OCI-LY7 (cell line): ENCODE measurements around the gene TMEM151A. TPM values are rescaled to one million over a fixed set of nuclear protein-coding genes. Genes with fewer than 3 reads are reported as not detected.
A peak's percentile ranks its signal among the peaks of the same experiment; 100 is the strongest.

Source experiments
- BruUV-seq: library from RNA; stranded (reverse); fragments of 400-500 nt; replicated peaks from 2 replicates; lab custom pipeline; 2021; lab: Mats Ljungman, UMichigan
- CTCF ChIA-PET: fragments of 300-600 bp; sonication (Branson Sonifier 250); formaldehyde crosslinking; loops from one replicate; lab custom pipeline; 2022; ENCODE audit warnings: antibody characterized with exemption; ENCODE audit not compliant: unreplicated experiment; lab: Charles Lee
- POLR2A ChIA-PET: fragments of 300-600 bp; sonication (Branson Sonifier 250); formaldehyde crosslinking; loops from one replicate; lab custom pipeline; 2022; ENCODE audit warnings: antibody characterized with exemption; lab: Charles Lee
- DNase-seq: peaks from one replicate; pipeline ENCODE4 v3.0.0-alpha.2; 2015; ENCODE audit warnings: low spot score
- H2AFZ ChIP-seq: fragments of 200-600 bp; sonication (generic), shearing (Covaris generic); 2 replicates; pipeline ENCODE4 v1.6.1; 2014; ENCODE audit warnings: mild to moderate bottlenecking, antibody characterized with exemption, low read length, moderate library complexity
- H3K27ac ChIP-seq: fragments of 200-600 bp; sonication (generic); 2 replicates; pipeline ENCODE4 v1.5.1; 2014; ENCODE audit warnings: mixed run types, low read depth, mild to moderate bottlenecking, moderate library complexity, low read length, inconsistent platforms; ENCODE audit not compliant: poor library complexity, severe bottlenecking
- H3K36me3 ChIP-seq: fragments of 200-600 bp; sonication (generic); 2 replicates; pipeline ENCODE4 v1.6.1; 2014; ENCODE audit warnings: mild to moderate bottlenecking, antibody characterized with exemption, low read length, moderate library complexity, mixed read lengths; ENCODE audit not compliant: insufficient read depth
- H3K4me1 ChIP-seq: fragments of 200-600 bp; sonication (generic); 2 replicates; pipeline ENCODE4 v1.5.1; 2014; ENCODE audit warnings: mild to moderate bottlenecking, low read length; ENCODE audit not compliant: insufficient read depth, poor library complexity, severe bottlenecking
- H3K4me2 ChIP-seq: fragments of 200-600 bp; sonication (generic); 2 replicates; pipeline ENCODE4 v1.6.1; 2014; ENCODE audit warnings: mild to moderate bottlenecking, low read length
- H3K4me3 ChIP-seq: fragments of 200-600 bp; sonication (generic); 2 replicates; pipeline ENCODE4 v1.5.1; 2014; ENCODE audit warnings: mild to moderate bottlenecking, low read depth, low read length; ENCODE audit not compliant: poor library complexity, severe bottlenecking
- H3K79me2 ChIP-seq: fragments of 200-600 bp; sonication (generic); 2 replicates; pipeline ENCODE4 v1.6.1; 2016; ENCODE audit warnings: low read depth, mild to moderate bottlenecking, low read length, moderate library complexity, mixed read lengths; ENCODE audit not compliant: insufficient read depth
- H3K9me2 ChIP-seq: fragments of 200-600 bp; sonication (generic); 2 replicates; pipeline ENCODE4 v1.6.1; 2016; ENCODE audit warnings: mild to moderate bottlenecking, low read length, mixed read lengths; ENCODE audit not compliant: insufficient read depth
- H3K9me3 ChIP-seq: fragments of 200-600 bp; sonication (generic); 2 replicates; pipeline ENCODE4 v1.6.1; 2014; ENCODE audit warnings: mild to moderate bottlenecking, mixed run types, low read length, mixed read lengths
- H4K20me1 ChIP-seq: fragments of 200-600 bp; sonication (generic); 2 replicates; pipeline ENCODE4 v1.6.1; 2014; ENCODE audit warnings: mild to moderate bottlenecking, antibody characterized with exemption, low read length, moderate library complexity, mixed read lengths; ENCODE audit not compliant: insufficient read depth
- EZH2phosphoT487 ChIP-seq: fragments of 200-600 bp; sonication (generic); IDR thresholded peaks from 2 replicates; pipeline ENCODE4 v1.6.1; 2018; ENCODE audit warnings: low read depth, borderline replicate concordance, mild to moderate bottlenecking, mixed run types, antibody characterized with exemption, low read length, moderate library complexity, mixed read lengths
- intact Hi-C: fragments of 100-400 bp; cut with micrococcal nuclease; formaldehyde crosslinking; loops from one replicate; pipeline ENCODE4 v1.10.0; 2022; ENCODE audit not compliant: unreplicated experiment
- total RNA-seq, 2 experiments: library from RNA; depleted of rRNA in 1 of 2; stranded (reverse); fragments of >200 nt in 1 of 2; shearing (Covaris generic) in 1 of 2; gene quantifications; 2 replicates each; pipeline ENCODE4 v1.2.3, GENCODE V29; 2014 to 2022
- TF ChIP-seq, protein P1 (sequence below): fragments of 200-600 bp; sonication (generic); conservative IDR thresholded peaks from 2 replicates; pipeline ENCODE4 v1.5.1; 2014; ENCODE audit warnings: mild to moderate bottlenecking, antibody characterized with exemption, low read length, moderate library complexity, mixed read lengths

The TMEM151A gene
- total RNA-seq, 2 experiments from 2014 or later: not detected

DNA sequence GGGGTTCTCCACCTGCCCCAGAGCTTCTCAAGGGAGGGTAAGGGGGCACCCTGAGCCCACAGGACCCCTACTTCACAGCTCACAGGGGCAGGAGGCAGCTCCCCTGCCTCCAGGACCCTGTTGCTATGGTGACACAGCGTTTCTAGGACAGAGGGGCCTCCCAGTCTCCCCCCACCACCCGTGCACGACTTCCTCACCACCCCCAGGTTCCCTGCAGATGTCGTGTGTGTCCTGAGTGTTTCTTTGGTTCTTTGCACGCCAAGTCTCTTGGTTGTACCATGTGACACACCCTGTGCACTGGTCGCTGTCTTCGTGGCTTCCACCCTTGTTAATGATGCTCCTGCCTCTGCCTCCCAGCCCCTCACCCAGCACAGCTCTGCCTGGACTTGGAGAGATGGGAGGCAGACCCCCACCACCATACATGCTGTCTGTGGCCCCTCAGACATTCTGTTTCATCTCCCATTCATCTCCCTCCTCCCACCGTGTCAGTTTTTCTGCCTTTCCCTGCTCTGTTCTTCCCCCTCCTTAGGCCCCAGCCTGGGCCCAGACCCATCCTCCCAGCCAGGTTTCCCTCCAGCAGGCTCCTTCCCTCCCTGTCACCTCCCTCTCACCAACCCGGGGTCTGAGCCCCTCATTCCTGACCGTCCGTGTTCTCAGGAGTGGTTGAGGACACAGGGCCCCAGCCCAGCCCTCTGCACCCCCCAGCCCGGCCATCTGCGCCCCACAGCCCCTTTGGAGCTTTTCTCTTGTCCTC lies 47.7 kb upstream of the TMEM151A start:
- TF ChIP-seq, protein P1, sequence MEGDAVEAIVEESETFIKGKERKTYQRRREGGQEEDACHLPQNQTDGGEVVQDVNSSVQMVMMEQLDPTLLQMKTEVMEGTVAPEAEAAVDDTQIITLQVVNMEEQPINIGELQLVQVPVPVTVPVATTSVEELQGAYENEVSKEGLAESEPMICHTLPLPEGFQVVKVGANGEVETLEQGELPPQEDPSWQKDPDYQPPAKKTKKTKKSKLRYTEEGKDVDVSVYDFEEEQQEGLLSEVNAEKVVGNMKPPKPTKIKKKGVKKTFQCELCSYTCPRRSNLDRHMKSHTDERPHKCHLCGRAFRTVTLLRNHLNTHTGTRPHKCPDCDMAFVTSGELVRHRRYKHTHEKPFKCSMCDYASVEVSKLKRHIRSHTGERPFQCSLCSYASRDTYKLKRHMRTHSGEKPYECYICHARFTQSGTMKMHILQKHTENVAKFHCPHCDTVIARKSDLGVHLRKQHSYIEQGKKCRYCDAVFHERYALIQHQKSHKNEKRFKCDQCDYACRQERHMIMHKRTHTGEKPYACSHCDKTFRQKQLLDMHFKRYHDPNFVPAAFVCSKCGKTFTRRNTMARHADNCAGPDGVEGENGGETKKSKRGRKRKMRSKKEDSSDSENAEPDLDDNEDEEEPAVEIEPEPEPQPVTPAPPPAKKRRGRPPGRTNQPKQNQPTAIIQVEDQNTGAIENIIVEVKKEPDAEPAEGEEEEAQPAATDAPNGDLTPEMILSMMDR: no peak
- no peak for TF ChIP-seq EZH2phosphoT487
- TSS peak; percentile 55 for BruUV-seq
- Histone ChIP-seq H4K20me1 (no peaks in the 10 kb centered on the region), H3K4me2 (no peak overlapping the region), H2AFZ (no peak overlapping the region), H3K36me3 (no peaks in the 10 kb centered on the region), H3K79me2 (no peaks in the 10 kb centered on the region), H3K4me3 (no peak overlapping the region), H3K27ac (no peak overlapping the region), H3K9me2 (no peaks in the 10 kb centered on the region), H3K4me1 (no peaks in the 10 kb centered on the region), H3K9me3 (no peaks in the 10 kb centered on the region)
- ChIA-PET CTCF (no interaction called here), POLR2A (interaction anchor here (0.6 kb wide), 1 partner anchor 9 kb away, joined by 4 read pairs; no protein-coding TSS in a partner anchor)
- intact Hi-C loops: no loop called here
- no peak for DNase-seq

DNA sequence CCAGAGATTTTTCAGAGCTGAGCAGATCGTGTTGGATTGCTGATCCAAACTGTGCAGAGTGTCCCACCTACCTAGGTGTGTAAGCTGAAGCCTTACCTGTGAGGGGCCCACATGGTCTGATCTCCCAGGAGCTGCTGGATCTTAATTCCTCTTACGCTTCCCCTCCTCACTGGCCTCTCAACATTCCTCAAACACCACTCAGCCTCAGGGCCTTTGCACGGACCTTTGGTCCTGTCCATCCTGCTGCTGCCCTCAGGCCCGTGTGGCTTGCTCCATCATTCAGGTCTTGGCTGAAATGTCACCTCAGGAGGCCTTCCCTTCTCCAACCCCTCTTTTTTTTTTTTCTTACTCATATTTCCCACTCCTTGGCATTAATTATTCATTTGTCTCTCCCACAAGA lies 44.4 kb upstream of the TMEM151A start:
- Histone ChIP-seq H3K9me2 (no peaks in the 10 kb centered on the region), H4K20me1 (no peaks in the 10 kb centered on the region), H3K4me3 (no peak overlapping the region), H3K4me1 (no peaks in the 10 kb centered on the region), H3K27ac (no peak overlapping the region), H3K36me3 (no peaks in the 10 kb centered on the region), H2AFZ (no peak overlapping the region), H3K9me3 (no peaks in the 10 kb centered on the region), H3K4me2 (no peak overlapping the region), H3K79me2 (no peaks in the 10 kb centered on the region)
- POLR2A ChIA-PET: no interaction called here
- DNase-seq: no peak
- no TSS peak for BruUV-seq
- no peak for TF ChIP-seq EZH2phosphoT487
- TF ChIP-seq, protein P1: no peak
- CTCF ChIA-PET: no interaction called here
- intact Hi-C loops: no loop called here

DNA sequence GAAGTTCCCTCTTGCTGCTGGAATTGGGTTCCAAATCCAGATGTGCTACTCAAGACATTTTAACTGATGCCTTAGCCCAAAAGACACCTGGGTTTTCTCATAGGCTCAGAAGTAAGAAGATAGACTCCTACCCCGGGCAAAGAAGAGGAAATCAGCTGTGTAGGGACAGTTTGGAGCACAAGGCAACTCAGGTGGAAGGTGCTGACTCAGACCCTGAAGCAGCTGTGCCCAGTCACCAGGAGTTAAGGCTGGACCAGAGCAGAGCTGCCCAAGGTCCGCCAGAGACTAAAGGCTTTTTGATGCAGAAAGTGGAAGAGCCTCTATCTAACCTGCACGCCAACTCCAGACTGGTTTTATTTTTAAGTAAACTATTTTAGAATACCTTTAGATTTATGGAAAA lies 43.9 kb upstream of the TMEM151A start:
- TF ChIP-seq, protein P1: no peak
- no peak for TF ChIP-seq EZH2phosphoT487
- no peak overlapping the region for H3K4me2 ChIP-seq
- H4K20me1 ChIP-seq: no peaks in the 10 kb centered on the region
- no peaks in the 10 kb centered on the region for H3K9me2 ChIP-seq
- H3K9me3 ChIP-seq: no peaks in the 10 kb centered on the region
- no peaks in the 10 kb centered on the region for H3K36me3 ChIP-seq
- intact Hi-C loops: no loop called here
- H2AFZ ChIP-seq: no peak overlapping the region
- H3K27ac ChIP-seq: no peak overlapping the region
- H3K79me2 ChIP-seq: no peaks in the 10 kb centered on the region
- DNase-seq: no peak
- BruUV-seq: no TSS peak
- H3K4me3 ChIP-seq: no peak overlapping the region
- CTCF ChIA-PET: no interaction called here
- no peaks in the 10 kb centered on the region for H3K4me1 ChIP-seq
- POLR2A ChIA-PET: no interaction called here
